GM18909 (cell line): ENCODE data around the gene ACACB.

Experiments used
- ATAC-seq: cut with Tn5 transposase; IDR thresholded peaks from one replicate; pipeline ENCODE4 v1.9.1; 2021; ENCODE audit warnings: mild to moderate bottlenecking; ENCODE audit not compliant: unreplicated experiment, poor library complexity

Gene ACACB

DNA sequence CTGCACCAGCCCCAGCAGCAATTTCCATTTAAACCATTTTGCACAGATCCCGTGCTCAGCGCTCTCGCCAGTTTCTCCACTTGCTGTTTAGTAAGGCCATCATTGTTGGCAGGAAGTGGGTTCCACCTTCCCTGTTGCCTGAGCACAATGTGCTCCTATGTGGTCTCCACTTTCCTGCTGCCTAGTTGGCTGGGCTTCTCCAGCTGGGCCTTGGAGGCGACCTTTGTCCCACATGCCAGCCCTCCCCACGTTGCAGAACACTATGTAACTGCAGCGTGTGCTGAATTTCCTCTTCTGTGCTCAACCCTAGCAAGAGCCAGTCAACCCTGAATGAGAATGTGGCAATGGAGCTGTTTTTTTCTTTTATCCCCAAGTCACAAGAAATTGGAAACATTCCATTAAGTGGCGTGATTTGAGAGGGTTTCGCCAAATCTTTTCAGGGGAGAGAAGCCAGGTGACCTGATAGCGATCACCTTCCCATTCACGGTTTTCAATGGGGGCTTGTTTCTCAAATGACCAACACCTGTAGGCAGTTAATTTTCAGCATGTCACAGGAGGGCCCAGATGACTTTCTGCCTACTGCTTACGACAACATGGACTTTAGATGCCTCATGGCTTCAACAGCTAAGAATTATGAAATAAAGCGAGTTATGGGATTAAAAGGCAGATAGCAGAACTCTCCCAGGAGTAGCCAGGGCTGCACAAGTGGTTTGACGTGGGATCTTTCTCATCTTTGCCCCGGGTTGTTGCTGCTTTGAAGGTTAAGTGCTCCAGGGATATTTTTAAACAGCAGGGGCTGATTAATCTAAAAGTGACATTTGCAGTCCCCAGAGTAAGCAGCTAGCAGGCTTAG is at the start of gene ACACB:
Gene ACACB (plus strand): TSS at position 830 of the 853 bp plus-strand sequence. CDS start 22,819 bp downstream, outside the sequence.
- no peak for ATAC-seq

DNA sequence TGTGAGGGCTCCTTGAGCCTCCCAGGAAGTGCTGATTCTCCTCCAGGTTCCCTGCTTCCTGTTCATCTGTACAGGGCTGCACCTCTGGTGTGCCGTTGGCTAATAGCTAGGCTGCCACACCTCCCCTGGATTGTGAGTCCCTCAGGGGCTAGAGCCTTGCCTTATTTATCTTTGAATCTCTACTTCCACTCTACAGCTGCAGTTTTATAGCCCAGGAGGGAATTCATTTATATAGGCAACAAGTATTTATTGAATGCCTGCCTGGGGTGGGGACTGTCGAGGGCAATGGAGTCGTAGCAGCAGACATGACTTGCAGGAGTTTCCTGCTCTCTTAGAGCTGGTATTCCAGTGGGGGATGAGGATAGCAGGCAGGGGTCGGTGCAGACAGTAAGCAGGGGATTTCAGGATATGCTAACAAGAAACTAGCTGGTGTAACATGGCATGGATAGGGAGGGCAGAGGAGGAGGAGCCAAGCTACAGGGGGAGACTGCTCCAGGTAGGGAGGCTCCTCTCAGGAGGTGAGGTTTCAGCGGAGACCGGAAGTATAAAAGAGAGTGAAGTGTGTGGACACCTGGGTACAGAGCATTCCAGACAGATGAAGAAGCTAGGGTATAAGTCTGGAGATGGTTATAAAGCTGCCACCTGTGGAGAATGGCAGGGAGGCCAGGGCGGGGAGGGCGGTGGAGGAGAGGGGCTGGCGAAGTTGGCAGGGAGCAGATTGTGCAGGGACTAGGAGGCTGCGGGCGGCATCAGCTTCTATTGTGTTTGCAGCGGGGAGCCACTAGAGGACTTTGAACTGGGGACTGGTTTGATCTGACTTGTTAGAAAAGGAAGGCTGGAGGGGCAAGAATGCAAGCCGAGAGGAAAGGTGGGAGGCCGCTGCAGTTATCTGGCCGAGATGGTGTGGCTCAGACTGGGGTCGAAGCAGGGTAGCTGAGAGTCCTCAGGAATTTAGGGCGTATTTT is 46.8 kb upstream of the ACACB start:
- ATAC-seq = no peak

DNA sequence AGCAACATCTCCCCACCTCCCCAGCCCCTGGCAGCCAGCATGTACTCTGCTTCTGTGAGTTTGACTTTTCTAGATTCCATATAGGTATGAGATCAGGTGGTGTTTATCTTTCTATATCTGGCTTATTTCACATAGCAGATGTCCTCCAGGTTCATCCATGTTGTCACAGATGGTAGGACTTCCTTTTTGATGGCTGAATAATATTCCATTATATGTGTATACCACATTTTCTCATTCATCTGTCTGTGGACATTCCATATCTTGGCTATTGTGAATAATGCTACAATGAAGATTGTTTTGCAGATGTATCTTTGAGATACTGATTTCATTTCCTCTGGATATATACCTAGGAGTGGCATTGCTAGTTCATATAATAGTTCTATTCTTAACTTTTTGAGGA is 41.5 kb upstream of the ACACB start:
- no peak for ATAC-seq

DNA sequence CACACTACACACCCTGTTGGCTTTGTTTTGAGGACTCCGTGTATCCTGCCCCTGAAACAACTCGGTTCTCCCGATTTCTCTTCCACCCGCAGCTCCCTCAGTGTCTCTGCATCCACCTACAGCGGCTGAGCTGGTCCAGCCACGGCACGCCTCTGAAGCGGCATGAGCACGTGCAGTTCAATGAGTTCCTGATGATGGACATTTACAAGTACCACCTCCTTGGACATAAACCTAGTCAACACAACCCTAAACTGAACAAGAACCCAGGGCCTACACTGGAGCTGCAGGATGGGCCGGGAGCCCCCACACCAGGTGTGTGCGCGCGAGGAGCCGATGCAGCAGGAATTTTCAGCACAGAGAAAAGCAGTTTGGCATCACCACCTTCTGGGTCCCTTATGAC is 33.6 kb upstream of the ACACB start:
- no peak for ATAC-seq

DNA sequence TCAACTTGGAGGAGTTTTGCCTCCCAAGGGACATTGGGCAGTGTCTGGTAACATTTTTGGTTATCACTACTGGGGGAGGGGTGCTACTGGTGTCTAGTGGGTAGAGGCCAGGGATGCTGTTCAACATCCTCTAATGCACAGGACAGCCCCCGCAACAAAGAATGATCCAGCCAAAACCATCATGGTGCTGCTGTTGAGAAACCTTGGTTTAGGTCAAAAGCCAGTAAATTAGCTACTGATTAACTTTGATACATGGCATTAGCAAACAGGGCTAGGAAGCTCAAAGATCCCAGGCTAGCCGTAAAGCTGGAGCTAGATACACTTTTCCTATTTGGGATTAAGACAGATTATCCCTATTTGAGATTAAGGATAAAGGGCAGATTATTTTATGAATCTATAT is 32.0 kb upstream of the ACACB start:
- no peak for ATAC-seq

DNA sequence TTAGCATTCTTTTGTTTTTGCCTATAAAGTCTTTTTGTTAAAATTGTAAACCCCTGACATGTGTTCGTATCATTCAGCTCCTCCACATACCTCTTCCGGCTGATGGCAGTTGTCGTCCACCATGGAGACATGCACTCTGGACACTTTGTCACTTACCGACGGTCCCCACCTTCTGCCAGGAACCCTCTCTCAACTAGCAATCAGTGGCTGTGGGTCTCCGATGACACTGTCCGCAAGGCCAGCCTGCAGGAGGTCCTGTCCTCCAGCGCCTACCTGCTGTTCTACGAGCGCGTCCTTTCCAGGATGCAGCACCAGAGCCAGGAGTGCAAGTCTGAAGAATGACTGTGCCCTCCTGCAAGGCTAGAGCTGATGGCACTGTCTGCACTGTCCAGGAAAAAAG is 30.8 kb upstream of the ACACB start:
- ATAC-seq = no peak

DNA sequence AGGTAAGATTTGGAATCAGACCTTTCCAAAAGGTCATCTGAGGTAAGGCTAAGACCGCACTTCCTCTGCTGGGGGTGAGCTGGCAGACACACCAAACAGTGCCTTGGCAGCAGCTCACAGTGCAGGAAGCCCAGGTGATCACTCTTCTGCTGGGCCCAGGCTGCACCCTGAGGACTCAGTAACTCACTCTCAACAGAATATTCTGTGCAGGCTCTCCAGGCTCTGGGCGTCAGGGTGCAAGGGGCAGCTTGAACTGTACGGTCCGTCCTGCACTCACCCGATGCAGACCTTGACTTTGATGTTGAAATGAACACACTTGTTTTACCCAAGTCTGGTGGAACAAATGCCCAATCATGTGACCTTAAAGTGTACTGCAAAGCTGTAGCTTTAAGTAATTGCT is 29.1 kb upstream of the ACACB start:
- no peak for ATAC-seq

GRCh38 chr12:109088818-109089217 is 27.6 kb upstream of the ACACB start:
- ATAC-seq = no peak

DNA sequence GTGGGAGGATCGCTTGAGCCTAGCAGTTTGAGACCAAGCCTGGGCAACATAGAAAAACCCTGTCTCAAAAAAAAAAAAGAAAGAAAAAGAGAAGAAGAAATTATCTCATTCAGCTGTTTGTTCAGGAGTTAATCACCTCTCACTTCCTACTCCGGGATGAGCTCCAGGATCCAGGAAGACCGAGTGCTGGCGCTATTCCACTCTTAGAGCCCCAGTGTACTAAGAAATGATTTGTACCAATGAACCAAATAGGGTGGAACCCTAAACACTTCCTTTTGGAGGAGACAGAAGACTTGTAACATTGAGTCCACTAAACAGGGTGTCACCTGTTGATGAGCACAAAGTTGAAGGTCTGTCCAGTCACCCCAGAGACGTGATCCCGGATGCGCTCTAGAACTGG is 26.7 kb upstream of the ACACB start:
- no peak for ATAC-seq

DNA sequence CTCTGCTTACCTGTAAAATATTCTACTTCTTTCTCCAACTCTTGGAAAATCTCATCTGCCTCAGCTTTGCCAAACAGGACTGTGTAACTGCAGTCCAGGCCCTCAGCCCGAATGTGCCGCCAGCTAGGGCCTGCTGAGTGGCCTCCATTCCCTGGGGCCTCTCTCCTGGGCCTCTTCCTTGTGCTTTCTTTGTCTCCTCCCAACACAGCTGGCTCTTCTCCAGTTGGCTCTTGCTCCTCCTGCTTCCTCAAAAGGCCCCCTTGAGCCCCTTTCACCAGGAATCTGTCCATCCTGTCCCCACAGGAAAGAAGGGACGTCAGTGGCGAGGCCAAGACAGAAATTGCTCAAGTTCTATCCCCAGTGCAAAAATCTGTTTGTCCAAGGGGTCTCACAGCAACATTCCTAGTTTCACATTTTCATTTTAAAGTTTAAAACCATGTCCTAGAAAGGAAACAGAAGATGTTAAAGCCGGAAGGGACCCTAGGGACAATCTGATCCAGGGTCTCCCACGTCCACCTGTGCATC is 23.8 kb upstream of the ACACB start:
- no peak for ATAC-seq

- peak; percentile 68 for ATAC-seq
Observed at GRCh38 chr12:109093022-109093918, 23.1 kb upstream of the ACACB start, which contains the start of gene ALKBH2. Gene ALKBH2 (minus strand): TSS chr12:109093472. CDS start chr12:109092786, 686 bp downstream.

GRCh38 chr12:109097140-109097434 is 19.3 kb upstream of the ACACB start:
- ATAC-seq = no peak

- peak; percentile 86 for ATAC-seq
Observed at GRCh38 chr12:109097435-109098182, 18.8 kb upstream of the ACACB start, which contains the start of gene UNG. Gene UNG (plus strand): TSS chr12:109097597. CDS start chr12:109097680, 83 bp downstream.

DNA sequence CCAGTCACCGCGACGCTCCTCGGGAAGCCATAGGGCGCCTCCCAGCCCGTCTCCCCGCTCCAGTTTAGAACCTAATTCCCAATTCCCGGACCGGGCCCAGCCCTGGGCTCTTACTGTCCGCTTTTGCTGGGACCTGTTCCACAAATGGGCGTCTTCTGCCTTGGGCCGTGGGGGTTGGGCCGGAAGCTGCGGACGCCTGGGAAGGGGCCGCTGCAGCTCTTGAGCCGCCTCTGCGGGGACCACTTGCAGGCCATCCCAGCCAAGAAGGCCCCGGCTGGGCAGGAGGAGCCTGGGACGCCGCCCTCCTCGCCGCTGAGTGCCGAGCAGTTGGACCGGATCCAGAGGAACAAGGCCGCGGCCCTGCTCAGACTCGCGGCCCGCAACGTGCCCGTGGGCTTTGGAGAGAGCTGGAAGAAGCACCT is 18.2 kb upstream of the ACACB start:
- peak; percentile 32 for ATAC-seq

GRCh38 chr12:109098651-109099050 is 17.7 kb upstream of the ACACB start:
- peak; percentile 7 for ATAC-seq

- ATAC-seq = no peak
Observed at GRCh38 chr12:109099431-109100020, 16.9 kb upstream of the ACACB start.

DNA sequence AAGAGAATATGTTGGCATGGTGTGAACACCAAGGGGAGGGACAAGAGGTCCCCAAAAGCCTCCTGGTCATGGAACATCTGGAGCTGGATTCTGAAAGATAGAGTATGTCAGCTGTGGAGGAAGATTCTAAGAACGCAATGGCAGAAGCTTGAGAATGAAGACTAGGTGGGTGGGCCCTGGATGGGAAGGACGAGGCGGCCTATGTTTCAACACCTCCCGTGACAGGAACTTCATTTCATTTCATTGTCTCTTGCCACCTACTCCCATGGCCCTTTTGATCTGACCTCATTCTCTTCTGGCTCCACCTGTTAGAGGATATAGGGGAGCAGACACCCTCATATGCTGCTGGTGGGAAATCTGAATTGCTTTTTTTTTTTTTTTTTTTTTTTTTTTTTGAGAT is 15.6 kb upstream of the ACACB start:
- ATAC-seq = no peak

DNA sequence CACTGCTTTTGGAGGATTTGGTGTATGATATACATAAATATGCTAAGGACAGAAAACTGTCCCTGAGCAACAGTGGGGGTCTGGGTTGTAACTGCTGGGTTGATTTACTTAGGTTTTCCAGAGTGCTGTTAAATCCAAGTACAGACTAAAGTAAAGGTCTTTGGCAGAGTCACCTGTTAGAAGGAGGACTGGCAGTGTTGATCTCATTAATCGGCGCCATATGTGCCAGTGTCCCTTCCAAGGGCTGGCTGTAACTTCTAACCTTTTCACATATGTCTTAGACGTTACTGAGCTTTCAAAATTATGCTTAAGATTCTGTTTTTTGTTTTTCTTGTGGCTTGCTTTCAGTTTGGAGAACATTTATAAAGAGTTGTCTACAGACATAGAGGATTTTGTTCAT is 13.9 kb upstream of the ACACB start:
- ATAC-seq = no peak

DNA sequence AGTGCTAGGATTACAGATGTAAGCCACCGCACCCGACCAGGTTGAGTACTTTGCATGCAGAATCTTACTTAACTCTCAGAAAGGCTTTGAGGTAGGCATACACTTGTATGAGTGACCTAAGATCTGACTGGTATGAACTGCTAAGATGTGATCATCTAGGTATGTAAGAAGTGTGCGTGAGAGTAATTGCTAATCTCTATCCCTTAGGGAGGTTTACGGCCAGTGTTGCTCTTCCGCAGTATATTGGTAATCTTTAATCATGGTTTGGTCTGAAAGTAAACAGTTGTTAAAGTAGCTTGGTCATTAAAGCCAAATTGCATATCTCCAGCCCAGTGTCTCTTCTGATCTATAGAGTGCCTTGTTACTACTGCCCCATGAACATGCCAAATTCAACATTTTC is 11.2 kb upstream of the ACACB start:
- ATAC-seq = no peak
